ENCODE results near the gene NFAM1. TPM values are rescaled to one million over a fixed set of nuclear protein-coding genes. Genes with fewer than 3 reads are reported as not detected.

NFAM1 gene
- total and polyA plus RNA-seq, 4 donors = 0.36 to 3.8 (median 2.6) TPM

DNA sequence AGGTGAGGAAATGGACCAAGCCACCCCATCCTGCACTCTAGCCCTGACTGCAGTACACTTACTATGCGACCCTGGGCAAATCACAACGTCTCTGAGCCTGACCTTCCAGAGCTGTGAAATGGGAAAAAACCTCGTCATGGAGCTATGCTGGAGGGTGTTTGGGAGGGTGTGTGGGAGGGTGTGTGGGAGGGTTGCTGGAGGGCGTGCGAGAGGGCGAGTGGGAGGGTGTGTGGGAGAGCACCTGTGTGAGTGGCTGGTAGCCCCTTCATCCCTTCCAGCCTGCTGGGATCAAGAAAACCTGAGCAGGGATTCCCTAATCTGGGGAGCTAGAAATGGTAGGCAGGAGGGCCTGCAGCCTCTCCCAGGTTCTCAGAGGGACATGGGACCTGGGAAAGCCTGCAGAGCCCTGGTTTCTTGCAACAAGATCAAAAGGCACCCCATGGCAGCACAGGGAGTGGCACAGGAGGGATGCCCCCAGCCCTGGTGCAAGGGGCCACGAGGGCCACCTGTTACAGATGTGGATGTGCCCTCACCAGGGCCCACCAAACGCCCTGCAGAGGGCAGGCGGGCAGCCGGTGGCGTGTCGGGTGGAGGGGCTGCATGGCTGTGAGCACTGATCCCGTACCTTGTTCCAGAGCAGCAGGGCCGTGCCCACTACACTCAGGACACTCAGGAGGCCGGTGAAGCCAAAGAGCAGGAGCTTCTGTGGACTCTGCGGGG, 23.2 kb downstream of the NFAM1 start:
- WGBS = 94% methylated on average over 16 of the region's 16 CpGs
- no peak for DNase-seq (ENCODE audit: low spot score)
- H3K4me1 ChIP-seq (ENCODE audit: control insufficient read depth in 4 of 4, insufficient read depth in 4 of 4, low read length in 3 of 4) = no peaks in the 10 kb centered on the region
- TF ChIP-seq HNF4G (IDR thresholded peaks at IDR 0.05) (no peak), FOXA1 (IDR thresholded peaks at IDR 0.05) (no peak), RAD21 (IDR thresholded peaks at IDR 0.05) (no peak), EGR1 (IDR thresholded peaks at IDR 0.05; ENCODE audit: low read depth in 2 of 2) (no peak), GABPA (IDR thresholded peaks at IDR 0.05 in 1 of 2, conservative IDR thresholded peaks at IDR 0.05 in 1 of 2) (no peak)
- TF ChIP-seq, protein P1, sequence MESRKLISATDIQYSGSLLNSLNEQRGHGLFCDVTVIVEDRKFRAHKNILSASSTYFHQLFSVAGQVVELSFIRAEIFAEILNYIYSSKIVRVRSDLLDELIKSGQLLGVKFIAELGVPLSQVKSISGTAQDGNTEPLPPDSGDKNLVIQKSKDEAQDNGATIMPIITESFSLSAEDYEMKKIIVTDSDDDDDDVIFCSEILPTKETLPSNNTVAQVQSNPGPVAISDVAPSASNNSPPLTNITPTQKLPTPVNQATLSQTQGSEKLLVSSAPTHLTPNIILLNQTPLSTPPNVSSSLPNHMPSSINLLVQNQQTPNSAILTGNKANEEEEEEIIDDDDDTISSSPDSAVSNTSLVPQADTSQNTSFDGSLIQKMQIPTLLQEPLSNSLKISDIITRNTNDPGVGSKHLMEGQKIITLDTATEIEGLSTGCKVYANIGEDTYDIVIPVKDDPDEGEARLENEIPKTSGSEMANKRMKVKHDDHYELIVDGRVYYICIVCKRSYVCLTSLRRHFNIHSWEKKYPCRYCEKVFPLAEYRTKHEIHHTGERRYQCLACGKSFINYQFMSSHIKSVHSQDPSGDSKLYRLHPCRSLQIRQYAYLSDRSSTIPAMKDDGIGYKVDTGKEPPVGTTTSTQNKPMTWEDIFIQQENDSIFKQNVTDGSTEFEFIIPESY (IDR thresholded peaks at IDR 0.05) = no peak
- TF ChIP-seq, protein P2, sequence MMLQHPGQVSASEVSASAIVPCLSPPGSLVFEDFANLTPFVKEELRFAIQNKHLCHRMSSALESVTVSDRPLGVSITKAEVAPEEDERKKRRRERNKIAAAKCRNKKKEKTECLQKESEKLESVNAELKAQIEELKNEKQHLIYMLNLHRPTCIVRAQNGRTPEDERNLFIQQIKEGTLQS (IDR thresholded peaks at IDR 0.05) = no peak
- TF ChIP-seq, protein P3, sequence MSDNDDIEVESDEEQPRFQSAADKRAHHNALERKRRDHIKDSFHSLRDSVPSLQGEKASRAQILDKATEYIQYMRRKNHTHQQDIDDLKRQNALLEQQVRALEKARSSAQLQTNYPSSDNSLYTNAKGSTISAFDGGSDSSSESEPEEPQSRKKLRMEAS (IDR thresholded peaks at IDR 0.05) = no peak
- H3K9me3 ChIP-seq (ENCODE audit: control insufficient read depth in 4 of 4, low read length in 3 of 4) = no peaks in the 10 kb centered on the region
- H3K4me3 ChIP-seq (ENCODE audit: low read depth in 1 of 3, low read length in 3 of 3) = no peak overlapping the region
- H3K27me3 ChIP-seq (ENCODE audit: control insufficient read depth in 4 of 4, insufficient read depth in 4 of 4, low read length in 3 of 4) = no peaks in the 10 kb centered on the region
- no peaks in the 10 kb centered on the region for H3K36me3 ChIP-seq (ENCODE audit: control insufficient read depth in 4 of 4, insufficient read depth in 3 of 4, low read depth in 1 of 4, low read length in 3 of 4)
- H3K9ac ChIP-seq (ENCODE audit: low read depth in 1 of 2, low read length in 2 of 2) = no peak overlapping the region
- no peak overlapping the region for H3K27ac ChIP-seq (ENCODE audit: low read depth in 1 of 2, low read length in 2 of 2)

DNA sequence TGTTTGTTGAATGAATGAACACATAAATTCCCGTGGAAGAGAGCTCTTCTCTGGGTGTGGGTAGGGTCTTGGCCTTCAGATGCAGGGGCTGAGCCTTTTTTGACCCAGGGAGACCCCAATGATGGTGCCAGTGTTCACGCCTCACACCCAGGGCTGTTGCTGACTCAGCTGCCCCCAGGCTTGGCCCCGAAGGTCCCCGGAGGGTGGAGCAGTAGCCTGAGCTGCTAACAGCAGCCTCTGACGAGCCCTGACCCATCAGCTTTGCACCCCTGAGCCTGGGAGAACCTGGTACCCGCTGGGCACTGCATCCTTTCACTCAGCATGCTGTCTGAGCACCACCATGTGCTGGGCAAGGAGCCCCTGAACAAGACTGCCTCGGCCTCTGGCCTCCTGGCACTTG, 23.9 kb downstream of the NFAM1 start:
- DNase-seq (ENCODE audit: low spot score) = no peak
- Histone ChIP-seq H3K27ac (ENCODE audit: low read depth in 1 of 2, low read length in 2 of 2) (no peak overlapping the region), H3K9me3 (ENCODE audit: control insufficient read depth in 4 of 4, low read length in 3 of 4) (no peaks in the 10 kb centered on the region), H3K4me1 (ENCODE audit: control insufficient read depth in 4 of 4, insufficient read depth in 4 of 4, low read length in 3 of 4) (no peaks in the 10 kb centered on the region), H3K4me3 (ENCODE audit: low read depth in 1 of 3, low read length in 3 of 3) (no peak overlapping the region), H3K27me3 (ENCODE audit: control insufficient read depth in 4 of 4, insufficient read depth in 4 of 4, low read length in 3 of 4) (no peaks in the 10 kb centered on the region), H3K9ac (ENCODE audit: low read depth in 1 of 2, low read length in 2 of 2) (no peak overlapping the region), H3K36me3 (ENCODE audit: control insufficient read depth in 4 of 4, insufficient read depth in 3 of 4, low read depth in 1 of 4, low read length in 3 of 4) (no peaks in the 10 kb centered on the region)
- no peak for TF ChIP-seq YY1 (IDR thresholded peaks at IDR 0.05)
- TF ChIP-seq, protein P4, sequence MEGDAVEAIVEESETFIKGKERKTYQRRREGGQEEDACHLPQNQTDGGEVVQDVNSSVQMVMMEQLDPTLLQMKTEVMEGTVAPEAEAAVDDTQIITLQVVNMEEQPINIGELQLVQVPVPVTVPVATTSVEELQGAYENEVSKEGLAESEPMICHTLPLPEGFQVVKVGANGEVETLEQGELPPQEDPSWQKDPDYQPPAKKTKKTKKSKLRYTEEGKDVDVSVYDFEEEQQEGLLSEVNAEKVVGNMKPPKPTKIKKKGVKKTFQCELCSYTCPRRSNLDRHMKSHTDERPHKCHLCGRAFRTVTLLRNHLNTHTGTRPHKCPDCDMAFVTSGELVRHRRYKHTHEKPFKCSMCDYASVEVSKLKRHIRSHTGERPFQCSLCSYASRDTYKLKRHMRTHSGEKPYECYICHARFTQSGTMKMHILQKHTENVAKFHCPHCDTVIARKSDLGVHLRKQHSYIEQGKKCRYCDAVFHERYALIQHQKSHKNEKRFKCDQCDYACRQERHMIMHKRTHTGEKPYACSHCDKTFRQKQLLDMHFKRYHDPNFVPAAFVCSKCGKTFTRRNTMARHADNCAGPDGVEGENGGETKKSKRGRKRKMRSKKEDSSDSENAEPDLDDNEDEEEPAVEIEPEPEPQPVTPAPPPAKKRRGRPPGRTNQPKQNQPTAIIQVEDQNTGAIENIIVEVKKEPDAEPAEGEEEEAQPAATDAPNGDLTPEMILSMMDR (IDR thresholded peaks at IDR 0.05; ENCODE audit: low read depth, low read length, missing input control) = no peak
- WGBS = 87% methylated on average over 7 of the region's 7 CpGs

DNA sequence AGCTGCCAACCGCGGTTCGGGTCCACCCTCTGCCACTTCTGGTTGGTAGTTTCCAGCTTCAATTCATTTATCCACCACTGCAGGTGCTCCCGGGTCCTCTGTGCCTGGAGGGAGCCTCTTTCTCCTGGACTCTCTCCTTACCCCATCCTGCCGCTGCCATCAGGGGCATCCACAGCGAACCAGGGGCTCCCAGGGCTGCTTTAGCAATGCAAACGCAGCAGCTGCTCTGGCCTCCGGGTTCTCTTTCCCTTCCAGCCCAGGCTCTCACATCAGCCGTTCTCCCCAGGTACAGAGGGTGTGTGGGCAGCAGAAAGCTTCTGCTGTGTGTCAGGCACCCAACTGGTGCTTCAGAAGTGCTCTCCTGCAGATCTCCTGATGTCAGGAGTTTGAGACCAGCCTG, 27.9 kb downstream of the NFAM1 start:
- Histone ChIP-seq H3K9me3 (ENCODE audit: control insufficient read depth in 4 of 4, low read length in 3 of 4) (no peaks in the 10 kb centered on the region), H3K4me1 (ENCODE audit: control insufficient read depth in 4 of 4, insufficient read depth in 4 of 4, low read length in 3 of 4) (no peaks in the 10 kb centered on the region), H3K36me3 (ENCODE audit: control insufficient read depth in 4 of 4, insufficient read depth in 3 of 4, low read depth in 1 of 4, low read length in 3 of 4) (no peaks in the 10 kb centered on the region), H3K27ac (ENCODE audit: low read depth in 1 of 2, low read length in 2 of 2) (no peak overlapping the region), H3K27me3 (ENCODE audit: control insufficient read depth in 4 of 4, insufficient read depth in 4 of 4, low read length in 3 of 4) (no peaks in the 10 kb centered on the region), H3K4me3 (ENCODE audit: low read depth in 1 of 3, low read length in 3 of 3) (no peak overlapping the region), H3K9ac (ENCODE audit: low read depth in 1 of 2, low read length in 2 of 2) (no peak overlapping the region)
- 63% methylated on average over 9 of the region's 9 CpGs for WGBS
- TF ChIP-seq, protein P2 (IDR thresholded peaks at IDR 0.05) = no peak
- no peak for TF ChIP-seq HNF4A (conservative IDR thresholded peaks at IDR 0.05)
- TF ChIP-seq SP1 (IDR thresholded peaks at IDR 0.05) = no peak
- TF ChIP-seq, protein P1 (IDR thresholded peaks at IDR 0.05) = no peak
- TF ChIP-seq, protein P4 (IDR thresholded peaks at IDR 0.05; ENCODE audit: low read depth, low read length, missing input control) = no peak
- TF ChIP-seq RAD21 (IDR thresholded peaks at IDR 0.05) = no peak
- TF ChIP-seq, protein P5, sequence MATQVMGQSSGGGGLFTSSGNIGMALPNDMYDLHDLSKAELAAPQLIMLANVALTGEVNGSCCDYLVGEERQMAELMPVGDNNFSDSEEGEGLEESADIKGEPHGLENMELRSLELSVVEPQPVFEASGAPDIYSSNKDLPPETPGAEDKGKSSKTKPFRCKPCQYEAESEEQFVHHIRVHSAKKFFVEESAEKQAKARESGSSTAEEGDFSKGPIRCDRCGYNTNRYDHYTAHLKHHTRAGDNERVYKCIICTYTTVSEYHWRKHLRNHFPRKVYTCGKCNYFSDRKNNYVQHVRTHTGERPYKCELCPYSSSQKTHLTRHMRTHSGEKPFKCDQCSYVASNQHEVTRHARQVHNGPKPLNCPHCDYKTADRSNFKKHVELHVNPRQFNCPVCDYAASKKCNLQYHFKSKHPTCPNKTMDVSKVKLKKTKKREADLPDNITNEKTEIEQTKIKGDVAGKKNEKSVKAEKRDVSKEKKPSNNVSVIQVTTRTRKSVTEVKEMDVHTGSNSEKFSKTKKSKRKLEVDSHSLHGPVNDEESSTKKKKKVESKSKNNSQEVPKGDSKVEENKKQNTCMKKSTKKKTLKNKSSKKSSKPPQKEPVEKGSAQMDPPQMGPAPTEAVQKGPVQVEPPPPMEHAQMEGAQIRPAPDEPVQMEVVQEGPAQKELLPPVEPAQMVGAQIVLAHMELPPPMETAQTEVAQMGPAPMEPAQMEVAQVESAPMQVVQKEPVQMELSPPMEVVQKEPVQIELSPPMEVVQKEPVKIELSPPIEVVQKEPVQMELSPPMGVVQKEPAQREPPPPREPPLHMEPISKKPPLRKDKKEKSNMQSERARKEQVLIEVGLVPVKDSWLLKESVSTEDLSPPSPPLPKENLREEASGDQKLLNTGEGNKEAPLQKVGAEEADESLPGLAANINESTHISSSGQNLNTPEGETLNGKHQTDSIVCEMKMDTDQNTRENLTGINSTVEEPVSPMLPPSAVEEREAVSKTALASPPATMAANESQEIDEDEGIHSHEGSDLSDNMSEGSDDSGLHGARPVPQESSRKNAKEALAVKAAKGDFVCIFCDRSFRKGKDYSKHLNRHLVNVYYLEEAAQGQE (IDR thresholded peaks at IDR 0.05) = no peak
- DNase-seq (ENCODE audit: low spot score) = no peak

Measured in liver (tissue), 9 donors.